EL (cell line): ENCODE measurements around the gene KSR2.

Source experiments
- DNase-seq: peaks from one replicate; pipeline ENCODE4 v3.0.0-alpha.2; 2016

KSR2 gene

GRCh38 chr12:117518594-117519270 is 450.1 kb downstream of the KSR2 start:
- no peak for DNase-seq

- no peak for DNase-seq
These were observed 451.5 kb downstream of the KSR2 start for GRCh38 chr12:117517219-117517739.

- no peak for DNase-seq
These were observed 452.8 kb downstream of the KSR2 start for GRCh38 chr12:117516034-117516433.

GRCh38 chr12:117514016-117514415 is 454.8 kb downstream of the KSR2 start:
- DNase-seq = no peak

GRCh38 chr12:117513353-117513752 is 455.4 kb downstream of the KSR2 start:
- no peak for DNase-seq

- DNase-seq = no peak
These were observed 460.3 kb downstream of the KSR2 start for GRCh38 chr12:117508468-117508867.

- DNase-seq = no peak
These were observed 461.2 kb downstream of the KSR2 start for GRCh38 chr12:117507548-117507947.

GRCh38 chr12:117506333-117506732 is 462.5 kb downstream of the KSR2 start:
- DNase-seq = no peak

- no peak for DNase-seq
These were observed 466.2 kb downstream of the KSR2 start for GRCh38 chr12:117502633-117503032.

- DNase-seq = no peak
These were observed 466.6 kb downstream of the KSR2 start for GRCh38 chr12:117502233-117502632.

GRCh38 chr12:117501076-117501869 is 467.5 kb downstream of the KSR2 start:
- no peak for DNase-seq

GRCh38 chr12:117499759-117500485 is 468.9 kb downstream of the KSR2 start:
- no peak for DNase-seq

- DNase-seq = no peak
These were observed 469.9 kb downstream of the KSR2 start for GRCh38 chr12:117498880-117499279.

- DNase-seq = no peak
These were observed 470.5 kb downstream of the KSR2 start for GRCh38 chr12:117498256-117498655.

GRCh38 chr12:117497407-117497806 is 471.4 kb downstream of the KSR2 start:
- no peak for DNase-seq

- no peak for DNase-seq
These were observed 473.7 kb downstream of the KSR2 start for GRCh38 chr12:117494833-117495655.

- DNase-seq = no peak
These were observed 477.1 kb downstream of the KSR2 start for GRCh38 chr12:117491711-117492110.

- DNase-seq = no peak
These were observed 478.7 kb downstream of the KSR2 start for GRCh38 chr12:117490130-117490529.

- no peak for DNase-seq
These were observed 479.1 kb downstream of the KSR2 start for GRCh38 chr12:117489671-117490070.

GRCh38 chr12:117486840-117487659 is 481.7 kb downstream of the KSR2 start:
- peak; percentile 50 for DNase-seq

GRCh38 chr12:117485984-117486839 is 482.6 kb downstream of the KSR2 start:
- DNase-seq = no peak
